HepG2 (cell line): ENCODE measurements around the gene KRTAP4-16. TPM values are rescaled to one million over a fixed set of nuclear protein-coding genes. Genes with fewer than 3 reads are reported as not detected.
A peak's percentile ranks its signal among the peaks of the same experiment; 100 is the strongest.

Experiments used
- EP300 ChIP-seq, 3 experiments: sonication (generic) in 1 of 3; formaldehyde crosslinking in 1 of 3; IDR thresholded peaks; 2 replicates each; pipeline versions ENCODE4 v1.5.1 to v1.6.1; 2011 to 2020; ENCODE audit warnings: low read depth in 2 of 3, low read length in 2 of 3, borderline replicate concordance in 1 of 3, improper control_type of control experiment in 1 of 3, mild to moderate bottlenecking in 1 of 3, missing genetic modification reagents in 1 of 3, moderate library complexity in 1 of 3
- ETV5 ChIP-seq: IDR thresholded peaks from 2 replicates; pipeline ENCODE4 v1.6.1; 2018; ENCODE audit warnings: missing biosample characterization, missing genetic modification reagents, inconsistent platforms, borderline replicate concordance
- GATAD2A ChIP-seq: IDR thresholded peaks from 2 replicates; pipeline ENCODE4 v1.6.1; 2016
- GFI1 ChIP-seq: sonication (generic); formaldehyde crosslinking; IDR thresholded peaks from 2 replicates; pipeline ENCODE4 v1.5.0; 2020; ENCODE audit warnings: missing genetic modification reagents, mild to moderate bottlenecking, borderline replicate concordance
- HDAC2 ChIP-seq: sonication (generic); formaldehyde crosslinking; IDR thresholded peaks from 2 replicates; pipeline ENCODE4 v1.4.0; 2020; ENCODE audit warnings: missing genetic modification reagents
- HNF4A ChIP-seq: sonication (generic); formaldehyde crosslinking; IDR thresholded peaks from 2 replicates; pipeline ENCODE4 v1.4.0; 2020; ENCODE audit warnings: missing genetic modification reagents
- MAFF ChIP-seq: IDR thresholded peaks from 2 replicates; pipeline ENCODE4 v1.6.1; 2011; ENCODE audit warnings: low read depth, low read length, improper control_type of control experiment
- NCOR1 ChIP-seq: fragments of 200-600 bp; sonication (generic); IDR thresholded peaks from 2 replicates; pipeline ENCODE4 v1.7.0; 2017; ENCODE audit warnings: antibody characterized with exemption, low read length, borderline replicate concordance
- PAXIP1 ChIP-seq: sonication (generic); formaldehyde crosslinking; conservative IDR thresholded peaks from 2 replicates; pipeline ENCODE4 v1.4.0; 2020; ENCODE audit warnings: mild to moderate bottlenecking, missing genetic modification reagents, moderate library complexity
- PHF5A ChIP-seq: IDR thresholded peaks from one replicate; pipeline ENCODE4 v1.6.1; 2018; ENCODE audit warnings: low read depth, missing genetic modification reagents; ENCODE audit not compliant: unreplicated experiment
- RNF2 ChIP-seq: fragments of 450-650 bp; conservative IDR thresholded peaks from 2 replicates; pipeline ENCODE4 v1.6.1; 2016; ENCODE audit warnings: low read depth
- SIX1 ChIP-seq: sonication (generic); formaldehyde crosslinking; IDR thresholded peaks from 2 replicates; pipeline ENCODE4 v1.4.0; 2020; ENCODE audit warnings: missing genetic modification reagents, borderline replicate concordance
- STAG1 ChIP-seq: sonication (generic); formaldehyde crosslinking; IDR thresholded peaks from 2 replicates; pipeline ENCODE4 v1.4.0; 2020; ENCODE audit warnings: missing genetic modification reagents
- TBX3 ChIP-seq: fragments of 450-650 bp; IDR thresholded peaks from 2 replicates; pipeline ENCODE4 v1.6.1; 2017; ENCODE audit warnings: antibody characterized with exemption, mild to moderate bottlenecking, inconsistent platforms, borderline replicate concordance
- ZGPAT ChIP-seq: IDR thresholded peaks from 2 replicates; pipeline ENCODE4 v1.6.1; 2016; ENCODE audit warnings: mild to moderate bottlenecking
- ZNF205 ChIP-seq: IDR thresholded peaks from 2 replicates; pipeline ENCODE4 v1.6.1; 2018; ENCODE audit warnings: missing biosample characterization, missing genetic modification reagents
- polyA plus RNA-seq, 8 experiments: library from polyadenylated mRNA; depleted of rRNA in 3 of 8; stranded (reverse) in 7 of 8; unstranded in 1 of 8; fragments of >200 nt; fragmentation: Illumina TruSeq in 4 of 8; extraction: Trizol in 4 of 8; gene quantifications; 2 replicates each; pipeline versions ENCODE4 v1.2.1 to v1.2.3, GENCODE V29; 2011 to 2016; ENCODE audit warnings: low read depth in 4 of 8, missing spikeins in 1 of 8, mixed read lengths in 1 of 8; ENCODE audit not compliant: insufficient read depth in 1 of 8
- total RNA-seq, 5 experiments: library from RNA; depleted of rRNA; stranded (reverse); fragments of >200 nt; fragmentation: Illumina TruSeq; extraction: Trizol; gene quantifications; 2 replicates each; pipeline ENCODE4 v1.2.3, GENCODE V29; 2016; ENCODE audit warnings: low read depth in 1 of 5
- TF ChIP-seq, protein P1 (sequence below): sonication (generic); formaldehyde crosslinking; IDR thresholded peaks from 2 replicates; pipeline ENCODE4 v1.4.0; 2020; ENCODE audit warnings: missing genetic modification reagents, mild to moderate bottlenecking, borderline replicate concordance
- TF ChIP-seq, protein P2 (sequence below): sonication (generic); formaldehyde crosslinking; IDR thresholded peaks from 2 replicates; pipeline ENCODE4 v1.4.0; 2020; ENCODE audit warnings: missing genetic modification reagents
- TF ChIP-seq, protein P3 (sequence below): IDR thresholded peaks from 2 replicates; pipeline ENCODE4 v1.6.1; 2012; ENCODE audit warnings: low read depth, low read length, improper control_type of control experiment

KRTAP4-16 gene
- total and polyA plus RNA-seq, 2 of the 13 experiments (the other 11 are each of a cell fraction or from before 2014, with no cell fraction given): not detected

- 0 out of 2 replicates have a peak, but pooled peaks have one; percentile 23 for TF ChIP-seq MAFF
- peak; percentile 97 for TF ChIP-seq GFI1 (CRISPR knock-in tag)
- peak; percentile 78 to 97 for TF ChIP-seq EP300 (IDR thresholded peaks at IDR 0.05; ENCODE audit: low read depth in 2 of 2, low read length in 2 of 2)
- TF ChIP-seq EP300 (CRISPR knock-in tag; IDR thresholded peaks at IDR 0.05; ENCODE audit: borderline replicate concordance): peak; percentile 86
- peak; percentile 56; the same call in 1 of the 2 replicates for TF ChIP-seq TBX3
- TF ChIP-seq HDAC2 (CRISPR knock-in tag): peak; percentile 65; the same call in 1 of the 2 replicates
- peak; percentile 18; the same call in 1 of the 2 replicates for TF ChIP-seq STAG1 (CRISPR knock-in tag)
- TF ChIP-seq HNF4A (CRISPR knock-in tag): peak; percentile 49
- TF ChIP-seq GATAD2A (CRISPR knock-in tag): peak; percentile 80
- peak; percentile 35 for TF ChIP-seq PHF5A (CRISPR knock-in tag)
- TF ChIP-seq SIX1: peak; percentile 75; the same call in 1 of the 2 replicates
- TF ChIP-seq, protein P1, sequence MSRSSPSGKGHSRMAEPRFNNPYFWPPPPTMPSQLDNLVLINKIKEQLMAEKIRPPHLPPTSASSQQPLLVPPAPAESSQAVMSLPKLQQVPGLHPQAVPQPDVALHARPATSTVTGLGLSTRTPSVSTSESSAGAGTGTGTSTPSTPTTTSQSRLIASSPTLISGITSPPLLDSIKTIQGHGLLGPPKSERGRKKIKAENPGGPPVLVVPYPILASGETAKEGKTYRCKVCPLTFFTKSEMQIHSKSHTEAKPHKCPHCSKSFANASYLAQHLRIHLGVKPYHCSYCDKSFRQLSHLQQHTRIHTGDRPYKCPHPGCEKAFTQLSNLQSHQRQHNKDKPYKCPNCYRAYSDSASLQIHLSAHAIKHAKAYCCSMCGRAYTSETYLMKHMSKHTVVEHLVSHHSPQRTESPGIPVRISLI: peak; percentile 97
- peak; percentile 59; the same call in 1 of the 2 replicates for TF ChIP-seq ETV5 (CRISPR knock-in tag)
- TF ChIP-seq, protein P2, sequence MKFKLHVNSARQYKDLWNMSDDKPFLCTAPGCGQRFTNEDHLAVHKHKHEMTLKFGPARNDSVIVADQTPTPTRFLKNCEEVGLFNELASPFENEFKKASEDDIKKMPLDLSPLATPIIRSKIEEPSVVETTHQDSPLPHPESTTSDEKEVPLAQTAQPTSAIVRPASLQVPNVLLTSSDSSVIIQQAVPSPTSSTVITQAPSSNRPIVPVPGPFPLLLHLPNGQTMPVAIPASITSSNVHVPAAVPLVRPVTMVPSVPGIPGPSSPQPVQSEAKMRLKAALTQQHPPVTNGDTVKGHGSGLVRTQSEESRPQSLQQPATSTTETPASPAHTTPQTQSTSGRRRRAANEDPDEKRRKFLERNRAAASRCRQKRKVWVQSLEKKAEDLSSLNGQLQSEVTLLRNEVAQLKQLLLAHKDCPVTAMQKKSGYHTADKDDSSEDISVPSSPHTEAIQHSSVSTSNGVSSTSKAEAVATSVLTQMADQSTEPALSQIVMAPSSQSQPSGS (CRISPR knock-in tag): 0 out of 2 replicates have a peak, but pooled peaks have one; percentile 33
- peak; percentile 79; the same call in 1 of the 2 replicates for TF ChIP-seq NCOR1
- peak; percentile 5; the same call in 1 of the 2 replicates for TF ChIP-seq ZNF205 (CRISPR knock-in tag)
- peak; percentile 88 for TF ChIP-seq ZGPAT (CRISPR knock-in tag)
- TF ChIP-seq, protein P3, sequence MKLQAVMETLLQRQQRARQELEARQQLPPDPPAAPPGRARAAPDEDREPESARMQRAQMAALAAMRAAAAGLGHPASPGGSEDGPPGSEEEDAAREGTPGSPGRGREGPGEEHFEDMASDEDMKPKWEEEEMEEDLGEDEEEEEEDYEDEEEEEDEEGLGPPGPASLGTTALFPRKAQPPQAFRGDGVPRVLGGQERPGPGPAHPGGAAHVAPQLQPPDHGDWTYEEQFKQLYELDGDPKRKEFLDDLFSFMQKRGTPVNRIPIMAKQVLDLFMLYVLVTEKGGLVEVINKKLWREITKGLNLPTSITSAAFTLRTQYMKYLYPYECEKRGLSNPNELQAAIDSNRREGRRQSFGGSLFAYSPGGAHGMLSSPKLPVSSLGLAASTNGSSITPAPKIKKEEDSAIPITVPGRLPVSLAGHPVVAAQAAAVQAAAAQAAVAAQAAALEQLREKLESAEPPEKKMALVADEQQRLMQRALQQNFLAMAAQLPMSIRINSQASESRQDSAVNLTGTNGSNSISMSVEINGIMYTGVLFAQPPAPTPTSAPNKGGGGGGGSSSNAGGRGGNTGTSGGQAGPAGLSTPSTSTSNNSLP: peak; percentile 98
- peak; percentile 87 for TF ChIP-seq PAXIP1
- TF ChIP-seq RNF2: 0 out of 2 replicates have a peak, but pooled peaks have one; percentile 51
Observed at GRCh38 chr17:41059276-41060051, 42.5 kb downstream of the KRTAP4-16 start (continued).
